T-helper 17 cell (primary cell): Measurements from ENCODE around the gene FOXF2. TPM values are rescaled to one million over a fixed set of nuclear protein-coding genes. Genes with fewer than 3 reads are reported as not detected.
A peak's percentile ranks its signal among the peaks of the same experiment; 100 is the strongest.
"Not testable (repeated sequence)": the region's sequence is repeated elsewhere in the genome, so short reads cannot be mapped to it uniquely, and the experiment has no call there.

Experiments used
- ATAC-seq: fragments of 150-1000 bp; cut with Tn5 transposase; 2 replicates; pipeline ENCODE4 v1.10.0; 2021; ENCODE audit warnings: mild to moderate bottlenecking, moderate library complexity
- DNase-seq, 3 donors: peaks; one replicate each; pipeline versions ENCODE4 v3.0.0 to v3.0.0-alpha.2; 2020 to 2021
- H3K9me3 ChIP-seq: one replicate; pipeline ENCODE4 v1.7.0; 2013; ENCODE audit warnings: low read length, mild to moderate bottlenecking; ENCODE audit not compliant: control insufficient read depth, poor library complexity, severe bottlenecking
- H3K27ac Mint-ChIP-seq: one replicate; pipeline ENCODE4 v1.8.0; 2022; ENCODE audit warnings: mild to moderate bottlenecking, moderate library complexity, mixed read lengths
- H3K27me3 Mint-ChIP-seq: one replicate; pipeline ENCODE4 v1.8.0; 2022; ENCODE audit warnings: mixed read lengths
- H3K36me3 Mint-ChIP-seq: one replicate; pipeline ENCODE4 v1.8.0; 2022; ENCODE audit warnings: low read depth, mixed read lengths
- H3K4me1 Mint-ChIP-seq: one replicate; pipeline ENCODE4 v1.8.0; 2022; ENCODE audit warnings: mild to moderate bottlenecking, mixed read lengths
- H3K4me3 Mint-ChIP-seq: one replicate; pipeline ENCODE4 v1.8.0; 2022; ENCODE audit warnings: mild to moderate bottlenecking, moderate library complexity, mixed read lengths
- total RNA-seq, 4 donors: library from RNA in 2 of 4; stranded (reverse) in 2 of 4; gene quantifications; one replicate each; pipeline ENCODE4 v1.2.3 and lab custom pipeline; 2022 to 2026

The FOXF2 gene
- total RNA-seq, 2 donors from 2014 or later: not detected

DNA sequence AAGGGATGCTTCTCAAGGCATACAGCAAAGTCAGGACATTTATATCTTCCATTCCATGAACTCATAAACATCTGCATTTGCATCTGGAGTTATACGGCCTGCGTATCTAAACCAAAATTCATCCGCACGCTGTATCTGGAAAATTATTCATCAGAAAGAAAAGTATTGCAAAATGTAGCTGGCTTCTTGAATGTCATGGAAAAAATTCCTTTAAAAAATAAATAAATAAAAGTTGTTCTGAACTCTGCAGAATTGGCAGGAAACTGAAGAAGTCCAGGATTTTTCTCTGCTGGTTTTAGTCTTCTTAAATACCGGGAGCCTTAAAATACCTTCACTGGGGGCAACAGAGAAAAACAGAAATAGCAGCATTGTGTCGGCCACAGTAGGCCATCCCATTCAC lies 23.7 kb upstream of the FOXF2 start:
- DNase-seq (no peak), ATAC-seq (no peak)
- Mint-ChIP-seq H3K4me3 (no peak overlapping the region), H3K27ac (no peak overlapping the region), H3K4me1 (peaks cover 5% of the 10 kb centered on the region), H3K27me3 (peaks cover 57% of the 10 kb centered on the region), H3K36me3 (no peaks in the 10 kb centered on the region)
- H3K9me3 ChIP-seq: no peaks in the 10 kb centered on the region

DNA sequence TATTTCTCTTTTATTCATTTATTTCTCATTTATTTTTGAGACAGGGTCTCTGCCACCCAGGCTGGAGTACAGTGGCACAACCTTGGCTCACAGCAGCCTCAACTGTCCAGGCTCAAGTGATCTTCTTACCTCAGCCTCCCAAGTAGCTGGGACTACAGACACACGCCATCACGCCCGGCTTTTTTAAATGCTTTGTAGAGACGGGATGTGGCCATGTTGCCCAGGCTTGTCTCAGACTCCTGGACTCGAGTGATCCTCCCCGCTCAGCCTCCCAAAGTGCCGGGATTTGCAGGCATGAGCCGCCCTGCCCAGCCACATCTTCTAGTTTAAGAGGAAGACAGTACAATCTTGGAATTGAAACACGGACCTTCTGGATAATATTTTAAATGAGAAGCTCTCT lies 21.6 kb upstream of the FOXF2 start:
- Mint-ChIP-seq H3K4me3 (no peak overlapping the region), H3K4me1 (peaks cover 5% of the 10 kb centered on the region), H3K36me3 (no peaks in the 10 kb centered on the region), H3K27me3 (peaks cover 61% of the 10 kb centered on the region), H3K27ac (no peak overlapping the region)
- no peak for ATAC-seq
- no peaks in the 10 kb centered on the region for H3K9me3 ChIP-seq
- DNase-seq: no peak

DNA sequence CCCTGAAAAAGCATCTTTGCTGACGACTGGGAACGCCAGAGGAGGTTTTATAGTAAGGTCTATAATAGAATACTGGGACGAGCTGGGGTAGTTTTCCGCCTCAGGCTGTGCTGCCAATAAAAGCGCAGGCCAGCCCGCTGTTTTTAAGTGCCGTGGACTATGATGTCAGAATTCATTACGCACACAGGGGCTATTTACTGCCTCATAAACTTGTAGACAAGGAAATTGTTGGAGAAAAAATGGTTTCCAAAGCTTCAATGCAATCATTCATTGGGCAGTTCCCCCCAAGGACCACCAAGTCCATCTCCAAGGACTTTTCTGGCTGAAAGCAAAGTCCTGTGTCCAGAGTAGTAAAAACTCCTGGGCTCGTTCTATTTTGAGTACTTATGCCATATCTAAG lies 20.4 kb upstream of the FOXF2 start:
- Mint-ChIP-seq H3K36me3 (no peaks in the 10 kb centered on the region), H3K27me3 (peaks cover 57% of the 10 kb centered on the region), H3K4me1 (peaks cover 5% of the 10 kb centered on the region), H3K4me3 (no peak overlapping the region), H3K27ac (no peak overlapping the region)
- DNase-seq (no peak), ATAC-seq (no peak)
- H3K9me3 ChIP-seq: no peaks in the 10 kb centered on the region

DNA sequence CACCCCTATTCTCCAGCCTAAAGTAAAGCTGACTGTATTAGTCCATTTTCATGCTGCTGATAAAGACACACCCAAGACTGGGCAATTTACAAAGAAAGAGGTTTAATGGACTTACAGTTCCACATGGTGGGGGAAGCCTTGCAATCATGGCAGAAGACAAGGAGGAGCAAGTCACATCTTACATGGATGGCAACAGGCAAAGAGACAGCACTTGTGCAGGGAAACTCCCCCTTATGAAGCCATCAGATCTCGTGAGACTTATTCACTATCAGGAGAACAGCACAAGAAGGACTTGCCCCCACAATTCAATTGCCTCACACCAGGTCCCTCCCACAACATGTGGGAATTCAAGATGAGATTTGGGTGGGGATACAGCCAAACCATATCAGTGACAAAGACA lies 19.7 kb upstream of the FOXF2 start:
- H3K9me3 ChIP-seq, H3K4me3 Mint-ChIP-seq, H3K4me1 Mint-ChIP-seq, ATAC-seq, H3K36me3 Mint-ChIP-seq, H3K27ac Mint-ChIP-seq, DNase-seq: not testable (repeated sequence)
- peaks cover 57% of the 10 kb centered on the region for H3K27me3 Mint-ChIP-seq

DNA sequence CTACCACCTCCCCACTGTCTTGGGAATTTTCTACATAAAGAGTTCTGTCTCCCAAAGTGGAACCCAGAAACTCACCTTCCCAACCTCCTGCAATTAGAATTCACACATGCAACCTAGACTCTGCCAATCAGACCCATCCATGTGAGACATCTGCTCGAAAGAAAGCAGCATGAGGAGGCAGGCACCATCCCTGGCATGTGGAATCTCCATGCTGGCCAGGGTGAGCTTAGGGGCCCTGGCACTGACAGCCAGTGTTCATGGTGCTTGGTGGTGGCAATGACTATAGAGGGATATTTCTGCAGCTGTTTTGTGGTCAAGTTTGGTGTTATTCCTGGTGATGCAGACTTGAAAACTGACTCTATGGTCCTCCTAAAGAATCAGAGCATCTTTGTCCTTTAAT lies 17.4 kb upstream of the FOXF2 start:
- no peak for DNase-seq
- no peak for ATAC-seq
- H3K9me3 ChIP-seq: no peaks in the 10 kb centered on the region
- Mint-ChIP-seq H3K27me3 (peaks cover 63% of the 10 kb centered on the region), H3K27ac (no peak overlapping the region), H3K4me1 (no peaks in the 10 kb centered on the region), H3K36me3 (no peaks in the 10 kb centered on the region), H3K4me3 (no peak overlapping the region)

DNA sequence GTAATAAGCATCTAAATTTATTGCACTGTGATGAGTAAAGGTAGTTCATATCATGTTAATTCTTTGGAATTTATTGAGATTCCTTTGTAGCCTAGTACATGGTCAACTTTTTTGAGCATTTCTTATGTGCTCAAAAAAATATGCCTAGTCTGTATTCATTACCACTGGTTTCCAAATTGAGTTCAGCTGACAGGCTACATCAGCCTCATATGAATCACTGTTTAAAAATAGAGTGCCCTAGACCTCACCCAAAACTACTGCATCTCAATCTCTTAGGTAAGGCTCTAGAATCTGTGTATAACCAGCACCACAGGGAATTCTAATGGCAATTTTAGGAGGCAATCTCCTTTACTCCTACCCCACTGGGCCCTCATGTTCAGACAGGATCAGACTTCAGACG lies 16.7 kb upstream of the FOXF2 start:
- Mint-ChIP-seq H3K27ac (no peak overlapping the region), H3K36me3 (no peaks in the 10 kb centered on the region), H3K4me1 (peaks cover 2% of the 10 kb centered on the region), H3K27me3 (peaks cover 65% of the 10 kb centered on the region), H3K4me3 (no peak overlapping the region)
- no peaks in the 10 kb centered on the region for H3K9me3 ChIP-seq
- ATAC-seq (no peak), DNase-seq (no peak)

DNA sequence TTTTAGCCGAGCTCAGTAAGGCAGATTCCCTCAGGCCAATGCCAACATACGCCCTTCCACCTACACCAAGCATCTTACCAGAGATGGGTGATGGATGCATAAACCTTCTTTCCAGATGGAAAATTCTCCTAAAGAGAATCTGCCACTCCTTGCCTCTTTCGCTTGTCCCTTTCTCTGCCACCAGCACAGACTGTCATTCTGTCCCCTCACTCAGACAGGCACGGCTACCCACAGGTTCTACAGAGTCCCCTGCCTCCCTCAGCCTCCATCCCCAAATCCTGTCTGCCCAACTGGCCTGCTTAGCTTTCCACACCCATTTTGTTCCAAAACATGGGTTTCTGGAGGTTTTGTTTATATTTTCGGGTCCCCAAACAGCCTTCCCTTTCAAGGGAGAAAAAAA lies 12.7 kb upstream of the FOXF2 start:
- no peaks in the 10 kb centered on the region for H3K9me3 ChIP-seq
- peaks cover 2% of the 10 kb centered on the region for H3K36me3 Mint-ChIP-seq
- H3K4me1 Mint-ChIP-seq: peaks cover 23% of the 10 kb centered on the region
- DNase-seq (no peak), ATAC-seq (no peak)
- H3K4me3 Mint-ChIP-seq: no peak overlapping the region
- H3K27me3 Mint-ChIP-seq: peaks cover 74% of the 10 kb centered on the region
- H3K27ac Mint-ChIP-seq: no peak overlapping the region

DNA sequence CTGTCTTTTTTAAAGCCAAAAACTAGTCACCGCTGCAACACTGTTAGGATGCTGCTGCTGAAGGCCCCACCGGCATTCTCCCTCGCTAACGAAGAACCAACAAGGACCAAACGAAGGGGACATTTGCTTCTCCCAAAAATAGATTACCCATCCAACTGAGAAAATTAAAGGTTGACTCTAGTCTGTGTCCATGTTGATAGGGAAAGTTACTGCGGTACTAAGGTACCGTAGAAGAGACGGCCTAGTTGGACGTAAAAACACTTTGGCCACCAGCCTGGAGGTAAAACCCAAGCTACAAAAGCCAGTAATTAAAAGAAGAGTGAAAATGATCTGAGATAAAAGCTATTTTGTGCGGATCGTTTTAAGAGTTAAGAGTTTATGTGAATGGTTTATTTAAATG lies 11.8 kb upstream of the FOXF2 start:
- Mint-ChIP-seq H3K4me3 (peak overlapping the region; percentile 39), H3K27me3 (peaks cover 65% of the 10 kb centered on the region), H3K36me3 (peaks cover 2% of the 10 kb centered on the region), H3K27ac (no peak overlapping the region), H3K4me1 (peaks cover 23% of the 10 kb centered on the region)
- no peaks in the 10 kb centered on the region for H3K9me3 ChIP-seq
- DNase-seq (no peak), ATAC-seq (no peak)

DNA sequence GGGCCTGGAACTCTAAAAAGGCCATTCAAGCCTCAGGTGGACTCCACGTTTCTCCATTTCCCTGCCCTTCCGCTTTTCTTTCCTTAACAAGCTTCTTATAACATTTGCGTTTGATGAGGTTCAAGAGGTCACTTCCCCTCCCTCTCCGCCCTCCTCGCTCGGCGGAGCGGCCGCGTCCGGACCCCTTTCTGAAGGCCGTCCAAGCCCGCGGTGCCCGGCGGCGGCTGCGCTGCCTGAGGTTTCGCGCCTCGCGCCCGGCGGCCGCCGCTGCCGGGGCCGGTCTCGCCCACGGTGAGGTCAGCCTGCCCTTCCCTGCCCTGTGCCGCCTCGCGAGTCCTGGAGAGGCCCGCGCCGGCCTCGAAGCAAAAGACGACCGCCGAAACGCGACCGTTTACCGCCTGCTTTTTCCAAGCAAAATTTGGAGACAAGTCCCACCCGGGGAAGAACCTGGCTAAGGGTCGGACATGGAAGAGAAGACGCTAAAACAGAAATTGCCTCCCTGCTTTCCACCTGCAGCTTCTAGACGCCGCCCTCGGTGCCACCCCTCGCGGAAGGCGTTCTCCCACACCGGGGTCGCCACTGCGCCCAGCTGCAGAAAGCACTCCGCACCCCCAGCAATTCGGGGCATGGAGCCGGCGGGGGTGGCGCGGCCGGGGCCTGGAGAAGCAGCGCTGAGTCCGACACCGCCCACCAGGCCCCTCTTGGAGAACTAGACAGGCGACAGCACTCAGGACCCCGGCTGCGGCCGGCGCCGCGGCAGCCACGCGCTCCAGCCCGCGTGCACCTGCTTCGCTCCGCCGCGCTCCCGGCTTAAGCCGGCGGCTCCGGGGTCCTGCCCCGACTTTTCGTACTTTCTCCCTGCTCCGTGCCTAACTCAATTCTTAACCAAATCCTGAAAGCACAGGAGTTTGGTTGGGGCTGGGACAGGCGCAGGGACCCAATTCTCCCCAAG lies 11.0 kb upstream of the FOXF2 start:
- no peak for DNase-seq
- Mint-ChIP-seq H3K36me3 (peaks cover 2% of the 10 kb centered on the region), H3K4me1 (peaks cover 23% of the 10 kb centered on the region), H3K27ac (no peak overlapping the region), H3K4me3 (peak overlapping the region; percentile 82), H3K27me3 (peaks cover 64% of the 10 kb centered on the region)
- H3K9me3 ChIP-seq: no peaks in the 10 kb centered on the region
- ATAC-seq: no peak

DNA sequence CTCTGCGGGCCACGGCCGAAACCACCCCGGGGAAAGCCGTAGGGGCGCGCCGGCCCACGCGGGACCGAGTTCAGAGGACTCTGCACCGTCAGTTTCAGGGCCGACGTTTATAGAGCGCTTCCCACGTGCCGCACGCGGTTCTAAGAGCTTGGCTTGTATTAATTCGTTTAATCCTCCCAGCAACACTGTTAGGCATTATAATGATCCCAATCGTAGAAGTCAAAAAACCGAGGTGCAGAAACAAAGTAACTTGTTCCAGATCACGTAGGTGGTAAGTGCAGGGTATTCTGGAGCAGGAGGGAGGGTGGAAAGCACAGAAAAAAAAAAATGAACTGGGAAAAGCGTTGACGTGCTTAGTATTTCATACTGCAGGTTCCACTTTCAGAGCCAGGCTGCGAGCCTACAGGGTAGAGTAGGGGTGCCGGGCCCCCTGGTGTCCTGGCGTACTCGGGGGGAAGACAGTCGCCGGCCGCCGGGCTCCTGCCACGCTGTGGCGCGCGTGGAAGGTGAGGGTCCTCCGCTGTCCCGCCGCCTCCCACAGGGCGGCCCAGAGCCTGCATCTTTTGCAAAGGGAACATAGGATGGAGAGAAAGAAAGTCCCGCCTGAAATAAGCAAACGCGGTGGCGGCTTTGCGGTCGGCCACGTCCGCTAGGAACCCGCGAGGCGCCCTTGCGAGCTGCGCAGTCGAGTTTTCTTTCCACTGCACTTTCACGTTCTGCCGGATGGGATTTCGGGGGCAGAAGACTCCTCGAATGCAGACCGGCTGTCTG lies 10.2 kb upstream of the FOXF2 start:
- H3K4me3 Mint-ChIP-seq: peak overlapping the region; percentile 82

DNA sequence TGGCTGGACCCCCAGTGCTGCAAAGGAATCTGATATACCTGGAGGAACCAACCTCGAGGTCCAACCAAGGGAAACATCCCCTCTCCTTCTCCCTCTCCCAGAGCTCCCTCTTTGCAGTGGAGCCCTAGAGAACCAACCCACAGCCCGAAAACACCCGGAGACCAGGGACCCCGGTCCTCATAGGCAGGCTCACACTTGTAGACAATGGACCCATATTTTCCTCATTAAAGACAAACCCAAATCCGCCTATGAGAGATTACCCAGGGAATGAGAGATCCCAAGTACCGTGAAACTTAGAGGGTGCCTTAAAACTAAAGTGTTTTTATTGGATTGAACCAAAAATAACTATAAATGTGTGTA lies 9.6 kb upstream of the FOXF2 start:
- H3K9me3 ChIP-seq: no peaks in the 10 kb centered on the region
- Mint-ChIP-seq H3K4me3 (peak overlapping the region; percentile 7), H3K27ac (no peak overlapping the region), H3K36me3 (peaks cover 2% of the 10 kb centered on the region), H3K27me3 (peaks cover 55% of the 10 kb centered on the region), H3K4me1 (peaks cover 23% of the 10 kb centered on the region)
- ATAC-seq (no peak), DNase-seq (no peak)

More for the DNA sequence above, 10.2 kb upstream of the FOXF2 start:
- ATAC-seq: no peak
- H3K27me3 Mint-ChIP-seq: peaks cover 57% of the 10 kb centered on the region
- peaks cover 2% of the 10 kb centered on the region for H3K36me3 Mint-ChIP-seq
- no peak for DNase-seq
- H3K4me1 Mint-ChIP-seq: peaks cover 23% of the 10 kb centered on the region
- H3K9me3 ChIP-seq: no peaks in the 10 kb centered on the region
- no peak overlapping the region for H3K27ac Mint-ChIP-seq

DNA sequence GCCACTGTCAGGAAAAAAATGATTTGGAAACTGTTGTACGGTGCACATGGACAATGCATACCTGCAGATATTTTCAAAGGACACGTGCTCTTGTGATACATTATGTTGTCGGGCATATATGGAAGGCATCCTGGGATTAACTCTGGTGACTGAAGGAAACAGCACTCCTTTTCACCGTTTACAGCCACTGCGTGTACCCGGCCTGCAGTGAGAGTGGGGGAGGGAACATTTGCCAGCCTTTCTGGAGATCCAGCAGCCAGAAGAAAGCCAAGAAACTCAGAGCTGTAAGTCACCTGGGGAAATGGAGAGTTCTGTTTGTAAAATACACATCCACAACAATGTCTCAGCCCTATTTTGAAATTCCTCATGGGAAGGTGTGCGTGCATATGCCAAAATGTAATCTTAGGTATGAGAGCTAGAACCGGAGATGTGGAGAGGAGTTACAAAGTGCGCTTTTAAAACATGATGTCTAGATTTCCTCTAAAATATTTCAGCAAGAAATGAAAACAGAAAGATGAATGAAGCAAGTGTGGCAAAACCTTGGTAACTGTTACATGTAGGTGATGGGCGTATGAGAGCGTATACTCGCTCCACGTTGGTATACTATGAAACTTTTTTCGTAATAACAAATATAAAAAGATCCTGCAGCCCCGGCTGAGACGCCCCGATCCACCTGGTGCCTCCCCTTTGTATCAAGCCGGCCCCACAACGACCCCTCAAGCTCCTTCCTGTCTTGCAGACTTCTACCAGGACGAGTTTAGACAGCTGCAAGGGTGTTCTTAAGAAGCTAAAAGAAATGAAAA lies 8.6 kb upstream of the FOXF2 start:
- DNase-seq (no peak), ATAC-seq (no peak)
- H3K27me3 Mint-ChIP-seq: peaks cover 59% of the 10 kb centered on the region
- H3K4me3 Mint-ChIP-seq: peak overlapping the region; percentile 71
- H3K9me3 ChIP-seq: no peaks in the 10 kb centered on the region
- H3K27ac Mint-ChIP-seq: no peak overlapping the region
- peaks cover 28% of the 10 kb centered on the region for H3K4me1 Mint-ChIP-seq
- H3K36me3 Mint-ChIP-seq: peaks cover 6% of the 10 kb centered on the region
